IMR-90 (cell line): Measurements from ENCODE around the gene FAM53B. TPM values are rescaled to one million over a fixed set of nuclear protein-coding genes. Genes with fewer than 3 reads are reported as not detected.

ENCODE experiments used
- ATAC-seq: fragments of 200-7000 bp; cut with Tn5 transposase; 2 replicates; pipeline ENCODE4 v1.9.1; 2020; ENCODE audit warnings: low read depth, mild to moderate bottlenecking, moderate library complexity
- BruUV-seq: library from RNA; stranded (reverse); fragments of 400-500 nt; replicated peaks from 2 replicates; lab custom pipeline; 2021; lab: Mats Ljungman, UMichigan
- CTCF ChIA-PET: fragments of 300-600 bp; formaldehyde crosslinking; extraction: SDS; loops from one replicate; lab custom pipeline; 2021; ENCODE audit warnings: antibody characterized with exemption; lab: Yijun Ruan, JAX
- POLR2A ChIA-PET: fragments of 300-600 bp; sonication (Branson Sonifier 250); formaldehyde crosslinking; loops from one replicate; lab custom pipeline; 2022; ENCODE audit warnings: antibody characterized with exemption; ENCODE audit not compliant: unreplicated experiment; lab: Charles Lee
- DNase-seq: peaks from one replicate; pipeline ENCODE4 v3.0.0; 2013
- H2AFZ ChIP-seq: replicated peaks from 2 replicates; pipeline ENCODE3; 2013; ENCODE audit warnings: low read length, mild to moderate bottlenecking; ENCODE audit not compliant: poor library complexity
- H2AK5ac ChIP-seq: 2 replicates; pipeline ENCODE4 v1.6.1; 2013; ENCODE audit warnings: low read depth, low read length, inconsistent platforms
- H2AK9ac ChIP-seq: replicated peaks from 2 replicates; pipeline ENCODE3; 2013; ENCODE audit warnings: mild to moderate bottlenecking, low read depth, low read length, moderate library complexity; ENCODE audit not compliant: poor library complexity
- H2BK120ac ChIP-seq: 2 replicates; pipeline ENCODE4 v1.6.1; 2013; ENCODE audit warnings: low read depth, low read length, inconsistent platforms
- H2BK15ac ChIP-seq: 3 replicates; pipeline ENCODE4 v1.6.1; 2013; ENCODE audit warnings: low read depth, low read length, inconsistent platforms
- H2BK20ac ChIP-seq: 2 replicates; pipeline ENCODE4 v1.6.1; 2013; ENCODE audit warnings: low read depth, mild to moderate bottlenecking, inconsistent platforms, low read length, moderate library complexity
- H2BK5ac ChIP-seq: 2 replicates; pipeline ENCODE4 v1.6.1; 2013; ENCODE audit warnings: mild to moderate bottlenecking, low read depth, low read length, inconsistent platforms; ENCODE audit not compliant: poor library complexity, severe bottlenecking
- H3K14ac ChIP-seq: replicated peaks from 2 replicates; pipeline ENCODE4 v1.6.1; 2013; ENCODE audit warnings: low read depth, low read length, inconsistent platforms
- H3K18ac ChIP-seq: 2 replicates; pipeline ENCODE4 v1.6.1; 2013; ENCODE audit warnings: low read depth, low read length, control low read depth
- H3K23ac ChIP-seq: 2 replicates; pipeline ENCODE4 v1.6.1; 2013; ENCODE audit warnings: low read depth, low read length, inconsistent platforms
- H3K27ac ChIP-seq: 2 replicates; pipeline ENCODE4 v1.5.1; 2013; ENCODE audit warnings: mild to moderate bottlenecking, control low read depth, low read length; ENCODE audit not compliant: insufficient read depth
- H3K27me3 ChIP-seq: 2 replicates; pipeline ENCODE4 v1.6.1; 2013; ENCODE audit warnings: low read length; ENCODE audit not compliant: control insufficient read depth, insufficient read depth
- H3K36me3 ChIP-seq: 2 replicates; pipeline ENCODE4 v1.6.1; 2013; ENCODE audit warnings: low read length, mixed read lengths; ENCODE audit not compliant: control insufficient read depth, insufficient read depth
- H3K4ac ChIP-seq: 2 replicates; pipeline ENCODE4 v1.6.1; 2013; ENCODE audit warnings: low read depth, low read length, inconsistent platforms
- H3K4me1 ChIP-seq: 2 replicates; pipeline ENCODE4 v1.6.1; 2013; ENCODE audit warnings: low read length, mixed read lengths; ENCODE audit not compliant: control insufficient read depth, insufficient read depth
- H3K4me2 ChIP-seq: 2 replicates; pipeline ENCODE4 v1.6.1; 2013; ENCODE audit warnings: low read depth, mild to moderate bottlenecking, control low read depth, low read length, moderate library complexity
- H3K4me3 ChIP-seq: 2 replicates; pipeline ENCODE4 v1.5.1; 2013; ENCODE audit warnings: low read depth, mild to moderate bottlenecking, control low read depth, low read length, moderate library complexity; ENCODE audit not compliant: insufficient read depth
- H3K56ac ChIP-seq: 2 replicates; pipeline ENCODE4 v1.6.1; 2013; ENCODE audit warnings: low read length, inconsistent platforms; ENCODE audit not compliant: insufficient read depth; ENCODE audit errors: extremely low read depth
- H3K79me1 ChIP-seq, 2 experiments: 2 replicates each; pipeline ENCODE4 v1.6.1; 2013; ENCODE audit warnings: low read length in 2 of 2, inconsistent platforms in 1 of 2, low read depth in 1 of 2
- H3K9ac ChIP-seq: 2 replicates; pipeline ENCODE4 v1.6.1; 2013; ENCODE audit warnings: low read depth, low read length, control low read depth
- H3K9me1 ChIP-seq: 2 replicates; pipeline ENCODE4 v1.6.1; 2013; ENCODE audit warnings: low read length, inconsistent platforms; ENCODE audit not compliant: insufficient read depth
- H3K9me3 ChIP-seq: 2 replicates; pipeline ENCODE4 v1.6.1; 2013; ENCODE audit warnings: low read length; ENCODE audit not compliant: control insufficient read depth, insufficient read depth
- H4K20me1 ChIP-seq: 2 replicates; pipeline ENCODE4 v1.6.1; 2013; ENCODE audit warnings: low read length, inconsistent platforms; ENCODE audit not compliant: insufficient read depth
- H4K5ac ChIP-seq: 2 replicates; pipeline ENCODE4 v1.6.1; 2013; ENCODE audit warnings: mild to moderate bottlenecking, low read depth, low read length, control low read depth
- H4K8ac ChIP-seq, 2 experiments: 2 replicates each; pipeline ENCODE4 v1.6.1; 2013; ENCODE audit warnings: low read depth in 2 of 2, low read length in 2 of 2, control low read depth in 1 of 2, inconsistent platforms in 1 of 2
- H4K91ac ChIP-seq: 2 replicates; pipeline ENCODE4 v1.6.1; 2013; ENCODE audit warnings: low read depth, low read length, inconsistent platforms; ENCODE audit not compliant: insufficient read depth
- CTCF ChIP-seq: conservative IDR thresholded peaks from 2 replicates; pipeline ENCODE4 v1.5.1; 2012; ENCODE audit warnings: mild to moderate bottlenecking, low read depth, low read length, improper control_type of control experiment
- MAZ ChIP-seq: IDR thresholded peaks from 2 replicates; pipeline ENCODE4 v1.6.1; 2012; ENCODE audit warnings: low read depth, mild to moderate bottlenecking, low read length, improper control_type of control experiment, moderate library complexity, borderline replicate concordance
- RCOR1 ChIP-seq: IDR thresholded peaks from 2 replicates; pipeline ENCODE4 v1.6.1; 2012; ENCODE audit warnings: mild to moderate bottlenecking, low read length, improper control_type of control experiment; ENCODE audit not compliant: insufficient replicate concordance
- RFX5 ChIP-seq: IDR thresholded peaks from 2 replicates; pipeline ENCODE4 v1.8.0; 2012; ENCODE audit warnings: low read depth, mild to moderate bottlenecking, low read length, moderate library complexity
- WGBS, 2 experiments: methylation state at CpG; one replicate each; pipeline versions ENCODE4 v1.1.5 to v1.1.7; 2013; ENCODE audit warnings: missing lambda C conversion rate in 2 of 2; ENCODE audit not compliant: insufficient read length in 1 of 2; ENCODE audit errors: extremely low coverage in 2 of 2; 5-methylcytosine and 5-hydroxymethylcytosine counted together
- dilution Hi-C: fragments of 300-500 bp; cut with HindIII; formaldehyde crosslinking; loops from one replicate; pipeline ENCODE4 v1.14.3; 2018; ENCODE audit warnings: low sequenced_read_pairs; ENCODE audit not compliant: unreplicated experiment
- in situ Hi-C: fragments of 300-500 bp; cut with MboI; formaldehyde crosslinking; loops from 3 replicates; pipeline ENCODE4 v1.14.3; 2019; ENCODE audit warnings: low sequenced_read_pairs, inconsistent platforms, mixed read lengths
- intact Hi-C: fragments of 100-400 bp; cut with micrococcal nuclease; formaldehyde crosslinking; loops from 2 replicates; pipeline ENCODE4 v1.10.0; 2022
- polyA plus RNA-seq, 3 experiments: library from polyadenylated mRNA; depleted of rRNA; stranded (reverse); fragments of >200 nt; gene quantifications; 2 replicates each; pipeline ENCODE4 v1.2.3, GENCODE V29; 2012; ENCODE audit warnings: low replicate concordance in 1 of 3
- total RNA-seq: library from RNA; depleted of rRNA; stranded (reverse); fragments of >200 nt; gene quantifications from 2 replicates; pipeline ENCODE4 v1.2.3, GENCODE V29; 2012

FAM53B gene
- total and polyA plus RNA-seq, 2 of the 4 experiments (the other 2 are of a cell fraction): 3.8 to 5.7 TPM

- no TSS peak for BruUV-seq
- Histone ChIP-seq H2AK5ac (no peak overlapping the region), H3K9ac (no peak overlapping the region), H2AK9ac (no peak overlapping the region), H3K4me2 (no peak overlapping the region; the same call in 1 of the 2 replicates), H3K79me1 (peaks cover 3 to 50% of the 10 kb centered on the region in 2 experiments), H2AFZ (peak overlapping the region; percentile 47), H3K18ac (no peak overlapping the region), H2BK120ac (no peak overlapping the region), H4K20me1 (peaks cover 22% of the 10 kb centered on the region), H4K8ac (no peak overlapping the region), H3K4me1 (peaks cover 22% of the 10 kb centered on the region), H4K91ac (no peak overlapping the region), H3K4ac (no peak overlapping the region), H2BK5ac (no peak overlapping the region), H3K9me3 (no peaks in the 10 kb centered on the region), H3K9me1 (peaks cover 4% of the 10 kb centered on the region; the same call in 1 of the 2 replicates), H3K56ac (no peak overlapping the region), H3K14ac (no peak overlapping the region), H3K36me3 (0 out of 2 replicates have a peak, but pooled peaks cover 1% of the 10 kb centered on the region), H3K23ac (no peak overlapping the region), H3K4me3 (no peak overlapping the region), H2BK15ac (no peak overlapping the region), H3K27ac (no peak overlapping the region), H4K5ac (no peak overlapping the region), H2BK20ac (no peak overlapping the region), H3K27me3 (no peaks in the 10 kb centered on the region)
- intact Hi-C loops: no loop called here
- WGBS, 2 experiments: 56% methylated on average over 6 of the region's 11 CpGs; no CpG with 5 or more reads in 1 of the 2 experiments
- in situ Hi-C loops: no loop called here
- TF ChIP-seq RFX5 (no peak), CTCF (no peak), MAZ (peak; percentile 60; the same call in 1 of the 2 replicates), RCOR1 (no peak)
- peak; percentile 78 for ATAC-seq
- dilution Hi-C loops: no loop called here
- CTCF ChIA-PET: no interaction called here
- peak; percentile 82 for DNase-seq
- POLR2A ChIA-PET: no interaction called here
Observed at GRCh38 chr10:124736491-124737136, 7.6 kb downstream of the FAM53B start.
